H1 (cell line): ENCODE measurements around the gene POU2F1. TPM values are rescaled to one million over a fixed set of nuclear protein-coding genes. Genes with fewer than 3 reads are reported as not detected.
A peak's percentile ranks its signal among the peaks of the same experiment; 100 is the strongest.

ENCODE experiments used
- BCL11A ChIP-seq, 2 experiments: IDR thresholded peaks; one replicate each; pipeline ENCODE4 v1.6.1; 2011; ENCODE audit warnings: low read depth in 2 of 2, low read length in 2 of 2, mild to moderate bottlenecking in 2 of 2
- EZH2 ChIP-seq: fragments of 200-600 bp; sonication (generic); IDR thresholded peaks from 2 replicates; pipeline ENCODE4 v1.7.1; 2012; ENCODE audit warnings: low read depth, mild to moderate bottlenecking, moderate library complexity, low read length, inconsistent platforms; ENCODE audit not compliant: severe bottlenecking
- FOSL1 ChIP-seq: IDR thresholded peaks from 2 replicates; pipeline ENCODE4 v1.6.1; 2011; ENCODE audit warnings: mild to moderate bottlenecking, low read depth, low read length, moderate library complexity; ENCODE audit not compliant: insufficient read depth
- GTF2F1 ChIP-seq: IDR thresholded peaks from 2 replicates; pipeline ENCODE4 v1.6.1; 2012; ENCODE audit warnings: low read depth, low read length, improper control_type of control experiment, borderline replicate concordance
- HDAC6 ChIP-seq: IDR thresholded peaks from one replicate; pipeline ENCODE4 v1.7.1; 2012; ENCODE audit warnings: low read depth, mild to moderate bottlenecking, inconsistent platforms, low read length, moderate library complexity
- JUND ChIP-seq: IDR thresholded peaks from 2 replicates; pipeline ENCODE4 v1.6.1; 2011; ENCODE audit warnings: mild to moderate bottlenecking, improper control_type of control experiment, low read length
- KDM1A ChIP-seq: fragments of 200-600, 300-600 bp; sonication (generic); IDR thresholded peaks from 2 replicates; pipeline ENCODE4 v1.7.1; 2016; ENCODE audit warnings: mild to moderate bottlenecking, low read length, borderline replicate concordance
- KDM5A ChIP-seq: fragments of 200-600 bp; IDR thresholded peaks from 2 replicates; pipeline ENCODE4 v1.7.1; 2012; ENCODE audit warnings: mild to moderate bottlenecking, low read length, inconsistent platforms, mixed read lengths
- NANOG ChIP-seq: IDR thresholded peaks from 2 replicates; pipeline ENCODE4 v1.6.1; 2011; ENCODE audit warnings: low read length, low read depth, mild to moderate bottlenecking, inconsistent platforms; ENCODE audit not compliant: insufficient read depth, poor library complexity, severe bottlenecking
- NRF1 ChIP-seq: IDR thresholded peaks from 2 replicates; pipeline ENCODE4 v1.6.1; 2011; ENCODE audit warnings: mild to moderate bottlenecking, low read depth, low read length, improper control_type of control experiment
- RAD21 ChIP-seq, 2 experiments: IDR thresholded peaks in 1 of 2; conservative IDR thresholded peaks in 1 of 2; 2 replicates each; pipeline ENCODE4 v1.6.1; 2011; ENCODE audit warnings: low read depth in 2 of 2, low read length in 2 of 2, improper control_type of control experiment in 1 of 2, inconsistent platforms in 1 of 2, mild to moderate bottlenecking in 1 of 2, moderate library complexity in 1 of 2
- RFX5 ChIP-seq: IDR thresholded peaks from 2 replicates; pipeline ENCODE4 v1.6.1; 2011; ENCODE audit warnings: low read depth, low read length, improper control_type of control experiment, borderline replicate concordance
- RXRA ChIP-seq: IDR thresholded peaks from 2 replicates; pipeline ENCODE4 v1.6.1; 2011; ENCODE audit warnings: low read depth, mild to moderate bottlenecking, low read length, moderate library complexity; ENCODE audit not compliant: insufficient read depth
- SIN3A ChIP-seq, 2 experiments: IDR thresholded peaks in 1 of 2; conservative IDR thresholded peaks in 1 of 2; 2 replicates each; pipeline ENCODE4 v1.6.1; 2011 to 2012; ENCODE audit warnings: low read length in 2 of 2, improper control_type of control experiment in 1 of 2, low read depth in 1 of 2, mild to moderate bottlenecking in 1 of 2
- SP1 ChIP-seq: IDR thresholded peaks from 2 replicates; pipeline ENCODE4 v1.6.1; 2011; ENCODE audit warnings: low read depth, low read length
- SRF ChIP-seq: IDR thresholded peaks from 2 replicates; pipeline ENCODE4 v1.6.1; 2011; ENCODE audit warnings: mild to moderate bottlenecking, low read depth, low read length, moderate library complexity
- TAF7 ChIP-seq: optimal IDR thresholded peaks from 2 replicates; pipeline ENCODE3; 2011; ENCODE audit warnings: low read depth, mild to moderate bottlenecking, inconsistent platforms, low read length, moderate library complexity, borderline replicate concordance
- TBP ChIP-seq: IDR thresholded peaks from 2 replicates; pipeline ENCODE4 v1.6.1; 2011; ENCODE audit warnings: low read depth, low read length, improper control_type of control experiment
- polyA plus RNA-seq, 7 experiments: library from polyadenylated mRNA; depleted of rRNA in 3 of 7; stranded (reverse) in 5 of 7; unstranded in 2 of 7; fragments of >200 nt in 5 of 7; fragments of 200-250 nt in 2 of 7; gene quantifications; 1 replicate in 5 of 7; 2 replicates in 1 of 7; 4 replicates in 1 of 7; pipeline versions ENCODE4 v1.2.1 to v1.2.3, GENCODE V29; 2011 to 2013; ENCODE audit warnings: missing spikeins in 2 of 7, mixed read lengths in 2 of 7
- total RNA-seq: library from RNA; stranded (reverse); fragmentation: NEBNext Ultra II Directional; extraction: Animal tissue kit (Norgen Biotek cat#: 25700); gene quantifications from 2 replicates; pipeline ENCODE4 v1.2.1, GENCODE V29; 2021
- TF ChIP-seq, protein P1 (sequence below): IDR thresholded peaks from 2 replicates; pipeline ENCODE4 v1.6.1; 2012; ENCODE audit warnings: inconsistent platforms
- TF ChIP-seq, protein P2 (sequence below), 3 experiments: IDR thresholded peaks; 1 replicate in 2 of 3; 2 replicates in 1 of 3; pipeline versions ENCODE4 v1.5.1 to v1.6.1; 2011; ENCODE audit warnings: low read length in 3 of 3, mild to moderate bottlenecking in 3 of 3, inconsistent platforms in 2 of 3, low read depth in 1 of 3, moderate library complexity in 1 of 3; ENCODE audit not compliant: insufficient read depth in 1 of 3; ENCODE audit errors: control extremely low read depth in 1 of 3

POU2F1 gene
- total and polyA plus RNA-seq, 2 of the 8 experiments (the other 6 are each of a cell fraction or from before 2014, with no cell fraction given) = 37.0 to 57.2 TPM

DNA sequence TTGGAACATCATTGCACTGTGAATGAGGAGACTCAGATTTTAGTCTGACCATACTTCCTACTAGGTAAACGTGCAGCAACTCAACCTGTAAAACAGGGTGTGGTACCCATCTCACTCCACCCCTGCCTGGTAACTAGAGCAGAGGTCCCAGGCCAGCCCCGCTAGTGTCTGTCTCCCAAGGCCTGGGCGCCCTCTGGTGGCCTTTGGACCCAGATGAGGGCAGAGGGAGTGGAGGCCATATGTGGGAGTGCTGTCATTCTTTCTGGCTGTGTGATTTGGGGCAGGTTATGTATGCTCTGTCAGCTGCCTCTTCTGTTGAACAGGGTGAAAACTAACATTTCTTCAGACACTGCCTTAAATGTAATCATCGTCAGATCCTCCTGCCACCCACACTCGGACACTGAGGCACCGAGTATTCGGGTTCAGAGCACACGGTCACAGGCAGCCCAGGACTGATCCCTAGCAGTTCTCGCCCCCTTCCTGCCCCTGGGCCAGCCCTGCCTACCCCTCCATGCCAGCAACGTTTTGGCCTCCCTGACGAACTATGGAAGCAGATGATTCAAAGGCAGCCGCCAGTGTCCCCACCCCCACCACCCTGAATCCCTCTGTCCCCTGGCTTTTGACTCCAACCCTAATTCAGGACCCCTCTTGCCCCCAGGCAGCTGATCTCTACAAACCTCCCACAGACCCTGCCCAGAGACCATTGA is 221.6 kb downstream of the POU2F1 start (continued):
- TF ChIP-seq, protein P1, sequence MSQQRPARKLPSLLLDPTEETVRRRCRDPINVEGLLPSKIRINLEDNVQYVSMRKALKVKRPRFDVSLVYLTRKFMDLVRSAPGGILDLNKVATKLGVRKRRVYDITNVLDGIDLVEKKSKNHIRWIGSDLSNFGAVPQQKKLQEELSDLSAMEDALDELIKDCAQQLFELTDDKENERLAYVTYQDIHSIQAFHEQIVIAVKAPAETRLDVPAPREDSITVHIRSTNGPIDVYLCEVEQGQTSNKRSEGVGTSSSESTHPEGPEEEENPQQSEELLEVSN = no peak
- TF ChIP-seq KDM1A = no peak
- TF ChIP-seq RXRA = no peak
- TF ChIP-seq TBP = no peak
- no peak for TF ChIP-seq JUND
- TF ChIP-seq SRF = no peak
- no peak for TF ChIP-seq GTF2F1
- TF ChIP-seq, protein P2, sequence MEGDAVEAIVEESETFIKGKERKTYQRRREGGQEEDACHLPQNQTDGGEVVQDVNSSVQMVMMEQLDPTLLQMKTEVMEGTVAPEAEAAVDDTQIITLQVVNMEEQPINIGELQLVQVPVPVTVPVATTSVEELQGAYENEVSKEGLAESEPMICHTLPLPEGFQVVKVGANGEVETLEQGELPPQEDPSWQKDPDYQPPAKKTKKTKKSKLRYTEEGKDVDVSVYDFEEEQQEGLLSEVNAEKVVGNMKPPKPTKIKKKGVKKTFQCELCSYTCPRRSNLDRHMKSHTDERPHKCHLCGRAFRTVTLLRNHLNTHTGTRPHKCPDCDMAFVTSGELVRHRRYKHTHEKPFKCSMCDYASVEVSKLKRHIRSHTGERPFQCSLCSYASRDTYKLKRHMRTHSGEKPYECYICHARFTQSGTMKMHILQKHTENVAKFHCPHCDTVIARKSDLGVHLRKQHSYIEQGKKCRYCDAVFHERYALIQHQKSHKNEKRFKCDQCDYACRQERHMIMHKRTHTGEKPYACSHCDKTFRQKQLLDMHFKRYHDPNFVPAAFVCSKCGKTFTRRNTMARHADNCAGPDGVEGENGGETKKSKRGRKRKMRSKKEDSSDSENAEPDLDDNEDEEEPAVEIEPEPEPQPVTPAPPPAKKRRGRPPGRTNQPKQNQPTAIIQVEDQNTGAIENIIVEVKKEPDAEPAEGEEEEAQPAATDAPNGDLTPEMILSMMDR (IDR thresholded peaks at IDR 0.05; ENCODE audit: control extremely low read depth in 1 of 3, insufficient read depth in 1 of 3, low read depth in 1 of 3, low read length in 3 of 3) = peak; percentile 91 to 97 (median 96)
- TF ChIP-seq TAF7 = no peak
- no peak for TF ChIP-seq BCL11A (IDR thresholded peaks at IDR 0.05; ENCODE audit: low read depth in 2 of 2, low read length in 2 of 2)
- no peak for TF ChIP-seq SP1
- no peak for TF ChIP-seq EZH2
- TF ChIP-seq FOSL1 = no peak
- no peak for TF ChIP-seq KDM5A
- peak; percentile 98 to 100 for TF ChIP-seq RAD21 (IDR thresholded peaks at IDR 0.05 in 1 of 2, conservative IDR thresholded peaks at IDR 0.05 in 1 of 2; ENCODE audit: low read depth in 2 of 2, low read length in 2 of 2)
- no peak for TF ChIP-seq RFX5
- no peak for TF ChIP-seq NRF1
- no peak for TF ChIP-seq HDAC6
- TF ChIP-seq SIN3A (conservative IDR thresholded peaks at IDR 0.05 in 1 of 2, IDR thresholded peaks at IDR 0.05 in 1 of 2; ENCODE audit: low read depth in 1 of 2, low read length in 2 of 2) = peak in 1 of 2 experiments; percentile 84; a peak in 2 of 4 replicates
- TF ChIP-seq NANOG = no peak
